ENCODE measurements around the gene CHADL.

DNA sequence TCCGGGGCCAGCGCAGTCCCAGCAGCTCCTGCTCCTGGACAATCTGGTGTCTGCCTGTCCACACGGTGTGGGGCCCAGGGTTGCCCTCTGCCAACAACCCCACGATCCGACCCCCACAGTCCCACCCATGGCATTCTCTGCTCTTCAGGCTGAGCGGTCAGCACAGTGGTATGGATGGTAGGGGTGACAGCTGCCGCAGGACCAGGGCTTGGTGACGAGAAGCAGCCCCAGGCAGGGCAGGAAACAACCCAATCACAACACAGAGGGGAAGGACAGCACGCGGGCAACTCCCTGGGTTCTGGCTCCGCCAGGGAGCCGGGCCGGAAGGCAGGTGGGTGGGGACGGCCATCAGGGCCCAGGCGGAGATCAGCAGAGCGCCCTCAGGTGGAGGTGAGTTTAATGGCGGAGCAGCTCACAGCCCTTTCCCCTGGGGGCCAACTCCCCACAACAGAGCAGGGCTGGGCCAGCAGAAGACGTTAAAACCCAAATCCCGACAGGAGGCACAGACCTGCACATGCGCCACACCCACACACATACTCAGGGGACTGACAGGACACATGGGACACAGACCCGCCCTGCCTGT lies 5.3 kb upstream of the CHADL start:
- TF ChIP-seq POLR2A (IDR thresholded peaks at IDR 0.05), result no peak
- TF ChIP-seq, protein P1, sequence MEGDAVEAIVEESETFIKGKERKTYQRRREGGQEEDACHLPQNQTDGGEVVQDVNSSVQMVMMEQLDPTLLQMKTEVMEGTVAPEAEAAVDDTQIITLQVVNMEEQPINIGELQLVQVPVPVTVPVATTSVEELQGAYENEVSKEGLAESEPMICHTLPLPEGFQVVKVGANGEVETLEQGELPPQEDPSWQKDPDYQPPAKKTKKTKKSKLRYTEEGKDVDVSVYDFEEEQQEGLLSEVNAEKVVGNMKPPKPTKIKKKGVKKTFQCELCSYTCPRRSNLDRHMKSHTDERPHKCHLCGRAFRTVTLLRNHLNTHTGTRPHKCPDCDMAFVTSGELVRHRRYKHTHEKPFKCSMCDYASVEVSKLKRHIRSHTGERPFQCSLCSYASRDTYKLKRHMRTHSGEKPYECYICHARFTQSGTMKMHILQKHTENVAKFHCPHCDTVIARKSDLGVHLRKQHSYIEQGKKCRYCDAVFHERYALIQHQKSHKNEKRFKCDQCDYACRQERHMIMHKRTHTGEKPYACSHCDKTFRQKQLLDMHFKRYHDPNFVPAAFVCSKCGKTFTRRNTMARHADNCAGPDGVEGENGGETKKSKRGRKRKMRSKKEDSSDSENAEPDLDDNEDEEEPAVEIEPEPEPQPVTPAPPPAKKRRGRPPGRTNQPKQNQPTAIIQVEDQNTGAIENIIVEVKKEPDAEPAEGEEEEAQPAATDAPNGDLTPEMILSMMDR (IDR thresholded peaks at IDR 0.05), result no peak
- no peak for TF ChIP-seq POLR2AphosphoS5 (IDR thresholded peaks at IDR 0.05)

All from suprapubic skin (tissue), 4 donors.